Tibial nerve (tissue), 4 donors: ENCODE data around the gene ARHGAP25. TPM values are rescaled to one million over a fixed set of nuclear protein-coding genes. Genes with fewer than 3 reads are reported as not detected.

Experiments
- DNase-seq, 2 donors: peaks; one replicate each; pipeline ENCODE4 v3.0.0-alpha.2; 2019; ENCODE audit warnings: low spot score in 2 of 2
- H3K27ac ChIP-seq, 4 donors: fragments of 200-600 bp; sonication (generic) in 3 of 4; one replicate each; pipeline ENCODE4 v1.5.1; 2017 to 2019; ENCODE audit warnings: mild to moderate bottlenecking in 1 of 4
- H3K27me3 ChIP-seq, 2 donors: fragments of 200-600 bp; sonication (generic) in 1 of 2; one replicate each; pipeline versions ENCODE4 v1.5.1 to v1.6.0; 2017 to 2019
- H3K36me3 ChIP-seq, 3 donors: fragments of 200-600 bp; sonication (generic); one replicate each; pipeline ENCODE4 v1.5.1; 2018 to 2019
- H3K4me1 ChIP-seq, 4 donors: fragments of 200-600 bp; sonication (generic) in 3 of 4; one replicate each; pipeline ENCODE4 v1.5.1; 2017 to 2019
- H3K4me3 ChIP-seq, 4 donors: fragments of 200-600 bp; sonication (generic) in 3 of 4; one replicate each; pipeline ENCODE4 v1.5.1; 2017 to 2019; ENCODE audit warnings: mild to moderate bottlenecking in 1 of 4, moderate library complexity in 1 of 4
- H3K9me3 ChIP-seq, 4 donors: fragments of 200-600 bp; sonication (generic) in 3 of 4; one replicate each; pipeline ENCODE4 v1.5.1; 2017 to 2019
- EP300 ChIP-seq, 2 donors: sonication (generic); formaldehyde crosslinking; IDR thresholded peaks; one replicate each; pipeline ENCODE4 v1.6.1; 2017; ENCODE audit warnings: antibody characterized with exemption in 2 of 2, mild to moderate bottlenecking in 1 of 2
- POLR2A ChIP-seq, 2 donors: fragments of 450-650 bp; IDR thresholded peaks; one replicate each; pipeline ENCODE4 v1.6.1; 2017; ENCODE audit warnings: antibody characterized with exemption in 2 of 2, mild to moderate bottlenecking in 2 of 2, moderate library complexity in 2 of 2
- WGBS, 2 donors: methylation state at CpG; one replicate each; pipeline ENCODE4 v1.1.5; 2018; 5-methylcytosine and 5-hydroxymethylcytosine counted together
- total RNA-seq, 4 donors: library from RNA; depleted of rRNA; stranded (reverse); fragments of >200 nt; gene quantifications; one replicate each; pipeline ENCODE4 v1.1.0, GENCODE V29; 2016
- TF ChIP-seq, protein P1 (sequence below), 5 experiments: fragments of 200-600 bp in 3 of 5; fragments of 450-650 bp in 2 of 5; sonication (generic) in 3 of 5; IDR thresholded peaks; one replicate each; pipeline ENCODE4 v1.5.1; 2016 to 2019; ENCODE audit warnings: antibody characterized with exemption in 5 of 5, mild to moderate bottlenecking in 3 of 5, moderate library complexity in 2 of 5

Gene ARHGAP25, protein sequence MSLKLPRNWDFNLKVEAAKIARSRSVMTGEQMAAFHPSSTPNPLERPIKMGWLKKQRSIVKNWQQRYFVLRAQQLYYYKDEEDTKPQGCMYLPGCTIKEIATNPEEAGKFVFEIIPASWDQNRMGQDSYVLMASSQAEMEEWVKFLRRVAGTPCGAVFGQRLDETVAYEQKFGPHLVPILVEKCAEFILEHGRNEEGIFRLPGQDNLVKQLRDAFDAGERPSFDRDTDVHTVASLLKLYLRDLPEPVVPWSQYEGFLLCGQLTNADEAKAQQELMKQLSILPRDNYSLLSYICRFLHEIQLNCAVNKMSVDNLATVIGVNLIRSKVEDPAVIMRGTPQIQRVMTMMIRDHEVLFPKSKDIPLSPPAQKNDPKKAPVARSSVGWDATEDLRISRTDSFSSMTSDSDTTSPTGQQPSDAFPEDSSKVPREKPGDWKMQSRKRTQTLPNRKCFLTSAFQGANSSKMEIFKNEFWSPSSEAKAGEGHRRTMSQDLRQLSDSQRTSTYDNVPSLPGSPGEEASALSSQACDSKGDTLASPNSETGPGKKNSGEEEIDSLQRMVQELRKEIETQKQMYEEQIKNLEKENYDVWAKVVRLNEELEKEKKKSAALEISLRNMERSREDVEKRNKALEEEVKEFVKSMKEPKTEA
- total RNA-seq: 1 to 10 TPM; 4.3 to 9.6 (median 5.3) TPM

DNA sequence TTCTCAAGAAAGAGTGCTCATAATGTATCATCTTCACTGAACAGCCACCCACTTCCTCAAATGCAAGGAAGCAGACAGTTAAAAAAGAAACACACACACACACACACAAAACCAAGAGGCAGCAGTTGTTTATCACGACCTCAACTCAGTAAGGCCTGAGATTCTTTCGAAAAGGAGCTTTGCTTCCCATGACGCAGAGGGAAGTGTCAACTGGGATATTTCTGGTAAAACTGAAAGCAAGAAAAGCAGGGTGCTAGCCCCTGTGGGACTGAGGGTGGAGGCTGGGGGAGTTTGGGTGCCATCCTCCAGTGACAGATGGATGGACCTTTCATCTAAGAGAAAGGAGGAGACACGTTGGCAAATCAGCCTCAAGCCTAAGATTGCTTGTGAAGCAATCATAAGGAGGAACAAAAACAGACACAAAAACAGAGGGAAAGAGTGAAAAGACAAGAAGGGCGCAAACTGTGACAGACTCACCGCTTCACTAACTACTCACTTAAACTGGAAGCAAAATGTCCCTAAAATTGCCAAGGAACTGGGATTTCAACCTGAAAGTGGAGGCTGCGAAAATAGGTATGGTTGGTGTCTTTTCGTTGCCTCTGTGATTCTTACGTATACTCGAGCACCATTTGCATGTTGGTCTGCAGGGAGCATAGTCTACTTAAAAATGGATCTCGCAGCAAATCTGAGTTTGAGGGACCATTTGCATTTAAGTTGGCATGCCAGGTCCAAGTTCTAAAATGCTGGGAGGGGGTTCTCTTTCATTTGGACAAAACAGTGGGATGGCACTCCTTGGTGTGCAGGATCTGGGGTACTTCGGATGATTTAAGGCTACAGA, at the start of gene ARHGAP25:
ARHGAP25 (plus strand) TSS at position 124 of the 838 bp plus-strand sequence; CDS start at position 513, 389 bp downstream.
- Histone ChIP-seq H3K9me3 (no peaks in the 10 kb centered on the region), H3K27ac (peak within 1 kb of the TSS in 3 of 4 donors; percentile 57 to 78 (median 58)), H3K36me3 (no peaks in the 10 kb centered on the region), H3K27me3 (no peaks in the 10 kb centered on the region), H3K4me3 (peak within 1 kb of the TSS in 2 of 4 donors; percentile 32 to 35), H3K4me1 (peaks cover 0 to 11% (median 0%) of the 10 kb centered on the region in 4 donors)
- WGBS, 2 donors: 62 to 78% methylated on average over 12 of the region's 12 CpGs
- peak in 1 of 2 donors; percentile 25 for DNase-seq
- peak in 1 of 2 donors; percentile 23 for TF ChIP-seq POLR2A (IDR thresholded peaks at IDR 0.05)
- TF ChIP-seq, protein P1, sequence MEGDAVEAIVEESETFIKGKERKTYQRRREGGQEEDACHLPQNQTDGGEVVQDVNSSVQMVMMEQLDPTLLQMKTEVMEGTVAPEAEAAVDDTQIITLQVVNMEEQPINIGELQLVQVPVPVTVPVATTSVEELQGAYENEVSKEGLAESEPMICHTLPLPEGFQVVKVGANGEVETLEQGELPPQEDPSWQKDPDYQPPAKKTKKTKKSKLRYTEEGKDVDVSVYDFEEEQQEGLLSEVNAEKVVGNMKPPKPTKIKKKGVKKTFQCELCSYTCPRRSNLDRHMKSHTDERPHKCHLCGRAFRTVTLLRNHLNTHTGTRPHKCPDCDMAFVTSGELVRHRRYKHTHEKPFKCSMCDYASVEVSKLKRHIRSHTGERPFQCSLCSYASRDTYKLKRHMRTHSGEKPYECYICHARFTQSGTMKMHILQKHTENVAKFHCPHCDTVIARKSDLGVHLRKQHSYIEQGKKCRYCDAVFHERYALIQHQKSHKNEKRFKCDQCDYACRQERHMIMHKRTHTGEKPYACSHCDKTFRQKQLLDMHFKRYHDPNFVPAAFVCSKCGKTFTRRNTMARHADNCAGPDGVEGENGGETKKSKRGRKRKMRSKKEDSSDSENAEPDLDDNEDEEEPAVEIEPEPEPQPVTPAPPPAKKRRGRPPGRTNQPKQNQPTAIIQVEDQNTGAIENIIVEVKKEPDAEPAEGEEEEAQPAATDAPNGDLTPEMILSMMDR (IDR thresholded peaks at IDR 0.05): no peak
- peak in 1 of 2 donors; percentile 57 for TF ChIP-seq EP300 (IDR thresholded peaks at IDR 0.05)

- H3K27me3 ChIP-seq: no peaks in the 10 kb centered on the region
- no peak overlapping the region for H3K4me3 ChIP-seq
- H3K4me1 ChIP-seq: no peaks in the 10 kb centered on the region
- no peaks in the 10 kb centered on the region for H3K36me3 ChIP-seq
- WGBS, 2 donors: 59 to 67% methylated on average over 5 of the region's 5 CpGs
- no peaks in the 10 kb centered on the region for H3K9me3 ChIP-seq
- DNase-seq: no peak
- no peak overlapping the region for H3K27ac ChIP-seq
- TF ChIP-seq, protein P1 (IDR thresholded peaks at IDR 0.05): no peak
- TF ChIP-seq EP300 (IDR thresholded peaks at IDR 0.05): no peak
- TF ChIP-seq POLR2A (IDR thresholded peaks at IDR 0.05): no peak
These were observed 48.4 kb upstream of the ARHGAP25 start for GRCh38 chr2:68686178-68686577.

GRCh38 chr2:68687018-68687417, 47.6 kb upstream of the ARHGAP25 start:
- Histone ChIP-seq H3K9me3 (no peaks in the 10 kb centered on the region), H3K4me3 (no peak overlapping the region), H3K27ac (no peak overlapping the region), H3K4me1 (no peaks in the 10 kb centered on the region), H3K36me3 (no peaks in the 10 kb centered on the region), H3K27me3 (no peaks in the 10 kb centered on the region)
- DNase-seq: no peak
- 72 to 81% methylated on average over 1 of the region's 1 CpG for WGBS, 2 donors
- TF ChIP-seq POLR2A (IDR thresholded peaks at IDR 0.05): no peak
- TF ChIP-seq, protein P1 (IDR thresholded peaks at IDR 0.05): no peak

GRCh38 chr2:68689553-68690537, 44.8 kb upstream of the ARHGAP25 start:
- 40 to 43% methylated on average over 7 of the region's 7 CpGs for WGBS, 2 donors

More at GRCh38 chr2:68689553-68690537, 44.8 kb upstream of the ARHGAP25 start:
- DNase-seq: no peak
- TF ChIP-seq EP300 (IDR thresholded peaks at IDR 0.05) (no peak), POLR2A (IDR thresholded peaks at IDR 0.05) (no peak)
- TF ChIP-seq, protein P1 (IDR thresholded peaks at IDR 0.05): no peak
- Histone ChIP-seq H3K27ac (no peak overlapping the region), H3K27me3 (no peaks in the 10 kb centered on the region), H3K4me3 (no peak overlapping the region), H3K9me3 (no peaks in the 10 kb centered on the region), H3K4me1 (no peaks in the 10 kb centered on the region), H3K36me3 (no peaks in the 10 kb centered on the region)
